Activated effector memory CD4-positive, alpha-beta T cell treated with Interleukin-2 at 50 U/mL for 16 hours (primary cell): ENCODE results near the gene ARHGEF25.
"Not testable (repeated sequence)": the region's sequence is repeated elsewhere in the genome, so short reads cannot be mapped to it uniquely, and the experiment has no call there.

Experiments used
- DNase-seq: peaks from one replicate; pipeline ENCODE4 v3.0.0-alpha.2; 2020

The ARHGEF25 gene

GRCh38 chr12:57586128-57586527 is 25.1 kb upstream of the ARHGEF25 start:
- no peak for DNase-seq

GRCh38 chr12:57586832-57587429 is 24.3 kb upstream of the ARHGEF25 start:
- DNase-seq: no peak

GRCh38 chr12:57588951-57589610 is 22.2 kb upstream of the ARHGEF25 start:
- not testable (repeated sequence) for DNase-seq

GRCh38 chr12:57590479-57590863 is 20.8 kb upstream of the ARHGEF25 start:
- no peak for DNase-seq

GRCh38 chr12:57590864-57591781 is 20.1 kb upstream of the ARHGEF25 start, which contains the start of gene PIP4K2C:
Gene PIP4K2C (plus strand): TSS chr12:57591192. CDS start chr12:57591290, 98 bp downstream.
- peak; percentile 70 for DNase-seq

GRCh38 chr12:57591782-57592325 is 19.4 kb upstream of the ARHGEF25 start:
- no peak for DNase-seq

- no peak for DNase-seq
Observed at GRCh38 chr12:57592551-57593165, 18.6 kb upstream of the ARHGEF25 start.

- DNase-seq: no peak
Observed at GRCh38 chr12:57593187-57593586, 18.0 kb upstream of the ARHGEF25 start.

GRCh38 chr12:57600395-57600794 is 10.8 kb upstream of the ARHGEF25 start:
- DNase-seq: no peak

- no peak for DNase-seq
Observed at GRCh38 chr12:57602544-57602943, 8.7 kb upstream of the ARHGEF25 start.

- DNase-seq: no peak
Observed at GRCh38 chr12:57603324-57603723, 7.9 kb upstream of the ARHGEF25 start.

- no peak for DNase-seq
Observed at GRCh38 chr12:57603815-57604453, 7.3 kb upstream of the ARHGEF25 start.

GRCh38 chr12:57604454-57604991 is 6.7 kb upstream of the ARHGEF25 start, which contains the start of gene DTX3:
Gene DTX3 (plus strand): TSS chr12:57604824. CDS start chr12:57606518, 1,694 bp downstream.
- DNase-seq: peak; percentile 15

- DNase-seq: no peak
Observed at GRCh38 chr12:57604992-57605810, 6.0 kb upstream of the ARHGEF25 start.

GRCh38 chr12:57605811-57606311 is 5.4 kb upstream of the ARHGEF25 start:
- no peak for DNase-seq

GRCh38 chr12:57606399-57606798 is 4.8 kb upstream of the ARHGEF25 start:
- no peak for DNase-seq

GRCh38 chr12:57606821-57607220 is 4.4 kb upstream of the ARHGEF25 start:
- no peak for DNase-seq

GRCh38 chr12:57607958-57608663 is 3.1 kb upstream of the ARHGEF25 start:
- DNase-seq: no peak

- DNase-seq: no peak
Observed at GRCh38 chr12:57609101-57609780, 2.0 kb upstream of the ARHGEF25 start.
